HG03558 (cell line): ENCODE data around the gene LZTS2.

Experiments
- ATAC-seq: cut with Tn5 transposase; IDR thresholded peaks from one replicate; pipeline ENCODE4 v1.9.1; 2021; ENCODE audit warnings: moderate number of reproducible peaks; ENCODE audit not compliant: unreplicated experiment; ENCODE audit errors: extremely low read depth

LZTS2 gene

DNA sequence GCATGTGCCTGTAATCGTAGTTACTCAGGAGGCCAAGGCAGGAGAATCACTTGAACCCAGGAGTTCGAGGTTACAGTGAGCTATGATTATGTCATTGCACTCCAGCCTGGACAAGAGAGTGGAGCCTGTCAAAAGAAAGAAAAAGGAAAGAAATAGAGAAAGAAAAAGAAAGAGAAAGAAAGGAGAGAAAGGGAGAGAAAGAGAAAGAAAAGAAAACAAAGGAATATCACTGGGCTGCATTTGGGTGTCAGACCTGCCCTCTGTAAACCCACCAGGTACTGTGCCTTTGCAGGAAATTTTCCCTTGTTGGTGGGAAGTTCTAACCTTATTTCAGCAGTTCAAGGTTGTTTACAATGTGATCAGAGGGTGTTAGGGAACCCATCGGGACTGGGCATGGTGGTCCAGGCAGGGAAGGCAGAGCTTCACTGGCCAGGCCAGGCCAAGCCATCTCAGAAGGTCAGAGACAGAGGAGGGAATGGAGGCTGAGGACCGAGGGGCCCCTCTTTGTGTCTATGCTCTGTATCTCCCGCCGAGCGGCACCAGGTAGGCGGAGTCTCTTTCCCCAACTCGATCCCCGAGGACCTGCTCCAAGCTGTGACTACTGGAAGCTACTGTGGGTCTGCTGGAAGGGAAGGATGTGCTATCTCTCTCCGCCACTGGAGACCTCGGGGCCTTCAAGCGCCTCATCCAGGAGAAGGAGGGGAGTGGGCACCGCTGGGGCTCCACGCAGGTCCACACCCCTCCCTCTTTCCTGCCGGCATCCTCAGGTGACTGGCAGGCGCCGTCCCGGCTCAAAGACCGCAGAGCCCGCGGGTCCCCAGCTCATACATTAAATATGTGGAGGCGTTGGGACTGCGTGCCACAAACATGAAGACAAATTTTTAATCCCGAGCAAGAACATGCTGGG lies 47.0 kb downstream of the LZTS2 start:
- ATAC-seq = no peak

GRCh38 chr10:101047268-101047667 lies 47.7 kb downstream of the LZTS2 start:
- no peak for ATAC-seq

- no peak for ATAC-seq
These were observed 48.6 kb downstream of the LZTS2 start for GRCh38 chr10:101047961-101048892.

DNA sequence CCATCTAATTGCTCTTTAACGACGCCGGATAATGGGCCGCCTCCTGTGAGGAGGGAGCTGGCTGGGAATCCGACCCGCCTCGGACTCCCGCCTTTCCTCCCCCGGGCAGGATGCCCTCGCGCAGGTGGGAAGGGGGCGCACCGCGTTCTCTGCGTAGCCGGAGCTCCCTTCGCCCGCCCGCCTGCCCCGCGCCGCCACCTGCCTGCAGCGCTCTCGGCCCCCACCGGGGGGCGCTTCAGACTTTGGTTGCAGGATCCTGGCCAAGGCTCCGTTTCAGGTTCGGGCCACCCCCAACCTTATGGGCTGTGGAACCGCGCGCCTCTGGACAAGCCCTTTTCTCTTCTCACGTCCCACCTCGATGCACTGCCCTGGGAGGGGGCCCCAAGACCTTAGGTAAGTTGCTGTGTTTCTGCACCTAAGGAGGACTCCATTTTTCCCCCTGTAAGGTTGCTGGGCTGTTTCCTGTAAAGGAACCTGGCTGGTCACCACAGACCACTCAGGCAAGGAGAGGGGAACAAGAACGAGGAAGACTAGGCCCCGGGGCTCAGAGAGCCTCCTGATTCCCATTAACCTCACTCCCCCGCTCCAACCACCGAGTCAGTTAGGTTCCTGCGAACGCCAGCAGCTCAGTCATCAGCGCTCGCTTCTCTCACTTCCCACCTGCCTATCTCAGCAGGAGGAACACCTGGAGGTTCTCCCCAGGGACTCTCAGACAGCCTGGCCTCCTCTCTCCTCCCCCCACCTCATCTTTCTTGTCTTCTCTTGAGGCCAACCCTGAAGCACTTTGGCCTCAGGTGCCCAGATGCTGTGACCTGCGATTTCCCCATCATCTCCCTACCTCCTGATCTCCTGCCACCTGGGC lies 50.8 kb downstream of the LZTS2 start:
- ATAC-seq = no peak

- no peak for ATAC-seq
These were observed 52.7 kb downstream of the LZTS2 start for GRCh38 chr10:101052285-101052684.

DNA sequence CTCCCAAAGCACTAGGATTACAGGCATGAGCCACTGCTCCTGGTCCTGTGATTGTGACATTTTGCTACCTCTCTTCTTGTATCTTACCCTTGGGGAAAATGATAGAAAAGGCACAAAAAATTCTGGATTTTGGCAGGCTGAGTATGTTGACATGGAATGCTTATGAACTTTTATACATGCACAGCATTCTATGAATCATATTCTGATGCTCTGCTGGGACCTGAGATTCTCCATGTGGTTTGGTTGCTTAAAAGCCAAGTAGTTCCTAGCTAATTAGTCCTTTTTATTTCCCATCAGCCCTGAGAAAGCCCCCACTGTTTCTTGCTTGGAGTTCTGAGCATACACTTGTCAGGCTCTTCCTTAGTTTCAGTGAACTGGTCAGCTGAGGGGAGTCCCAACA lies 53.9 kb downstream of the LZTS2 start:
- ATAC-seq = no peak

DNA sequence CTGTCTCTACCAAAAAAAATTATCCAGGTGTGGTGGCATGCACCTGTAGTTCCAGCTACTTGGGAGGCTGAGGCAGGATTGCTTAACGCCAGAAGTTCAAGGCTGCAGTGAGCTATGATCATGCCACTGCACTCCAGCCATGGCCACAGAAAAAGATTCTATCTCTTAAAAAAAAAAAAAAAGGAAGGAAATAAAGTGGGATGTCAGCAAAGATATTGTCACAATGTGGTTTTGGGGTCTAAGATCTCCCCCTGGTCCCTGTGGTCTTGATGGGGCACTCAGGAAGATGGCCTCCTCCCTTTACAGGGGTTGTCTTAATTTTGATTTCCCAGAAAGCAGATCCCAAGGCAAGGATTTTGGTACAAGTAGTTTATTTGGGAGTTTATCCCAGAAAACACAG lies 54.7 kb downstream of the LZTS2 start:
- ATAC-seq = no peak

- ATAC-seq = no peak
These were observed 55.3 kb downstream of the LZTS2 start for GRCh38 chr10:101054876-101055275.

DNA sequence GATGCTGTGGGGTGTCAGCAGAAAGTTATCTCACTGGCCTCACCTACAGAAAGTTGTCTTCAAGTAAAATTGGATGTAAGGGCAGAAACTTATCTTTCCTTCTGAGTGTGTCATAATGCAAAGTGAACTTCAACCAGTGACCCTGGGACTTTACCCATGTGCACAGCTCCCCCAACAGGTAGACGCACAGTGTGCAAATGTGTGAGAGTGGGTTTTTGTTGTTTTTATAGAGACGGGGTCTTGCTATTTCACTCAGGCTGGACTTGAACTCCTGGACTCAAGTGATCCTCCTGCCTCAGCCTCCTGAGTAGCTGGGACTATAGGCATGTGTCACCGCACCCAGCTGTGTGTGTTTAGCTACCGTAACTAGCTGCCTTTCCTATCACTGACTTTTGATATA lies 55.8 kb downstream of the LZTS2 start:
- ATAC-seq = no peak

DNA sequence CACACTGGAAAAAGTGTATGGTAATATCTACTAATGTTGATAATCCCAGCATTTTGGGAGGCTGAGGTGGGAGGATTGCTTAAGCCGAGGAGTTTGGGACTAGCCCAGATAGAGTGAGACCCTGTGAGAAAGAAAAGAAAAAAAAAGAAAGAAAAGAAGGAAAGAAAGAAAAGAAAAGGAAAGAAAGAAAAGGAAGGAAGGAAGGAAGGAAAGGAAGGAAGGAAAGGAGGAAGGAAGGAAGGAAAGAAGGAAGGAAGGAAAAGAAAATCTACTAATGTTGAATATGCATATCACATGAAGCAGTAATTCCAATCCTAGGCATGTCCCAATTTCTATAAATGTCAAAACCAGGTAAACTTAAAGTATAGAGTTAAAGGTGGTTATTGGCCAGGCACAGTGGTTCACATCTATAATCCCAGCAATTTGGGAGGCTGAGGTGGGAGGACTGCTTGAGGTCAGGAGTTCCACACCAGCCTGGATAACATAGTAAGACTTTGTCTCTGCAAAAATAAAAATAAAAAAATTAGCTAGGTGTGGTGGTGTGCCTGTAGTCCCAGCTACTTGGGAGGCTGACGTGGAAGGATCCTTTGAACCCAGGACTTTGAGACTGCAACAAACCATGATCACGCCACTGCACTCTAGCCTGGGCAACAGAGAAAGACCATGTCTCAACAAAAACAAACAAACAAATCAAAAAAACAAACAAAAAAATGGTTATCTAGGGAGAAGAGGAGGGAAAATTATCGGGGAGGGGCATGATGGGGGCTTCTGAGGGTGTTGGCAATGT lies 57.0 kb downstream of the LZTS2 start:
- ATAC-seq = no peak
